Islet of Langerhans (tissue), 1 donor: Measurements from ENCODE around the gene JMJD1C.
"Not testable (repeated sequence)": the region's sequence is repeated elsewhere in the genome, so short reads cannot be mapped to it uniquely, and the experiment has no call there.

Experiments
- FAIRE-seq: peaks from one replicate; lab custom pipeline; 2011; peaks lifted over from hg19 to GRCh38; lab: Jason Lieb, UNC

JMJD1C gene

DNA sequence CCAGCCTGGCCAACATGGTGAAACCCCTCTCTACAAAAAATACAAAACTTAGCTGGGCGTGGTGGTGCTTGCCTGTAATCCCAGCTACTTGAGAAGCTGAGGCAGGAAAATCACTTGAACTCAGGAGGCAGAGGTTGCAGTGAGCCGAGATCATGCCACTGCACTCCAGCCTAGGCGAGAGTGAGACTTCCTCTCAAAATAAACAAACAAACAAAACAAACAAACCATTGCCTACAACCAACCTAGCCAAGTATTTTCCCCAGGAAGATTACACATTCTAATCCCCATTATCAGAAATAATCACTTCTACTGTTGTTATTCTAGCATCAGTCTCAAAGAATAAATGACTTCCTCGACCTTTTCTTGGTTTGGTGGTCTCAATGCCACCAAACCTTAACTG is 172.9 kb downstream of the JMJD1C start:
- not testable (repeated sequence) for FAIRE-seq

GRCh38 chr10:63288170-63288569 is 177.6 kb downstream of the JMJD1C start:
- no peak for FAIRE-seq

- no peak for FAIRE-seq
Measured at GRCh38 chr10:63286754-63287264, 179.0 kb downstream of the JMJD1C start.

- FAIRE-seq: no peak
Measured at GRCh38 chr10:63286340-63286739, 179.4 kb downstream of the JMJD1C start.

GRCh38 chr10:63283901-63284300 is 181.9 kb downstream of the JMJD1C start:
- not testable (repeated sequence) for FAIRE-seq

- FAIRE-seq: no peak
Measured at GRCh38 chr10:63283093-63283492, 182.7 kb downstream of the JMJD1C start.

- no peak for FAIRE-seq
Measured at GRCh38 chr10:63281967-63282366, 183.8 kb downstream of the JMJD1C start.

GRCh38 chr10:63280386-63280785 is 185.4 kb downstream of the JMJD1C start:
- no peak for FAIRE-seq

DNA sequence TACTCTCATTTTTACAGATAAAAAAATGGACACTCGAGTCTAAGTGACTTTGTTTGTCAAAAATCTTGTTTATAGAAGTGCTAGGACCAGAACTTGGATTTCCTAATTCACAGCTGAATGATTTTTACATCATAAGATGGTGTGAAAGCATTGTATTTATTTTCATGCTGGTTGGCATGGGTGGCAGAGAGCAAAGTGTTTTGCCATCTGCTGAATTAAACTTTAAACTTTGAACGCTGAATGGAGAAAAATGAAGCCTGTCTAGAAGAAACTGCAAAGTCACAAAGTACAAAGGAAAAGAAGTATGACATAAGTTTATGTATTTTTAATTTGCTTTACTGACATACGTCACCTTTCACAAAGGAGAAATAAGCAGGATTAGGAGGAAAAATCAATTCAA is 190.7 kb downstream of the JMJD1C start:
- FAIRE-seq: no peak

- peak; percentile 70 for FAIRE-seq
Measured at GRCh38 chr10:63273577-63273976, 192.2 kb downstream of the JMJD1C start.

DNA sequence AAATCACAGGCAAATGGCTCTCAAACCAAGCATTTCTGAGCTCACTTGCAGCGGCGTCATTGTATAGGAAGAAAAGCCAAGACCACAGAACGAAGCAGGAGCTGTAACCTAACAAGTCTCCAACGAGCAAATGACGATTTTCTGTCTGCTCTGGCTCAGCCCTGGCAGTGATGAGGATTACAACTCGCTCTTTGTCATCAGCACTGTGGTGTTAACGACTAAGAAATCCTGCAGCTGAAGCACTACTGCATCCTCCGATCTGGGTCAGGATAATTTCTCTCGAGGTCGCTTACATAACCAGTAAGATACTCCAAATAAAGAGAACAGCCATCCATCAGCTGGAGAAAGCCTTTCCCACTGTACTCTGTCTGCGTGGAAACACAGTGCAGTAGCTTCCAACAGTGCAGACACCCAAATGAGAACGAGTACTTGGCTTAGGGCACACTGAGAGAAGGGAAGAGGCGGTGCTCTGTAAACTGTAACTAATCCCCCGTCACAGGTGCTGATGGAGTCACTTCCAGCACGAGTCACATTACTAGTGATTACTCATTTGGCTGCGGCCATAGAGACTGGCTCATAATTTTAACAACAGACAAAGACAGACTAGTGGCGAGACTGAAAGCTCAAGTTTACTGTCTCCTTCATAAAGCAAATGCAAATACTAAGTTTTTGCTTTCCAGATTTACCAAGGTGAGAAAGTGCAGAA is 196.8 kb downstream of the JMJD1C start:
- peak; percentile 100 for FAIRE-seq

DNA sequence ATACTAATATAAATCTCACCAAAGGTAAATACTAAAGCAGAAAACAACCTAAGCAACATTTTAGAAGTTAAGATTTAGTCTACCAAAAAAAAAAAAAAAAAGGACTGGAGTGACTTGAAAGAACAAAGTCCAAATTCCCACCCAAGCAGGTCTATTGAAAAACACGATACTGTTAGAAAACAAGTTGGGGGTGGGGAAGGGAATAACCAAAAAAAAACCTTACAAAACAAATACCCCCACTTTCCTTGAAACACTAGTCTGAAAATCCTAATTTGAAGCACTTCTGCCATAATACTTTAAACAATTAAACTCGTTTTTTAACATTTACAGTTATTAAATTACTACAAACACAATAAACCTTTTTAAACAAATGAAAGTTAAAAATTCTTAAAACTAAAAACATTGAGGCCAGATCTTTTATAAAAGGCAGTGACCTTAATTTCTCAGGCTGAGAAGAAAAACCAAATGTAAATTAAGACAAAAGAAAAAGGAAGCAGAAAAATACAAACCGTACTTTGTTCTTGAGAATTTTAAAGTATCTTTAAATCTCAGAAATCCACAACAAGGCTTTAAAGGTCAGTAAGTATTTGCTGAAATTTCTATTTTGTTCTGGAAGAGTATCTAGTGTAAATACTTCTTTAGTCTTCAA is 197.5 kb downstream of the JMJD1C start:
- FAIRE-seq: peak; percentile 98

- peak; percentile 21 for FAIRE-seq
Measured at GRCh38 chr10:63267414-63268148, 198.2 kb downstream of the JMJD1C start.

- FAIRE-seq: peak; percentile 90
Measured at GRCh38 chr10:63266391-63267316, 199.1 kb downstream of the JMJD1C start.

- FAIRE-seq: peak; percentile 94
Measured at GRCh38 chr10:63265683-63266235, 200.0 kb downstream of the JMJD1C start.

GRCh38 chr10:63265222-63265617 is 200.6 kb downstream of the JMJD1C start:
- no peak for FAIRE-seq

DNA sequence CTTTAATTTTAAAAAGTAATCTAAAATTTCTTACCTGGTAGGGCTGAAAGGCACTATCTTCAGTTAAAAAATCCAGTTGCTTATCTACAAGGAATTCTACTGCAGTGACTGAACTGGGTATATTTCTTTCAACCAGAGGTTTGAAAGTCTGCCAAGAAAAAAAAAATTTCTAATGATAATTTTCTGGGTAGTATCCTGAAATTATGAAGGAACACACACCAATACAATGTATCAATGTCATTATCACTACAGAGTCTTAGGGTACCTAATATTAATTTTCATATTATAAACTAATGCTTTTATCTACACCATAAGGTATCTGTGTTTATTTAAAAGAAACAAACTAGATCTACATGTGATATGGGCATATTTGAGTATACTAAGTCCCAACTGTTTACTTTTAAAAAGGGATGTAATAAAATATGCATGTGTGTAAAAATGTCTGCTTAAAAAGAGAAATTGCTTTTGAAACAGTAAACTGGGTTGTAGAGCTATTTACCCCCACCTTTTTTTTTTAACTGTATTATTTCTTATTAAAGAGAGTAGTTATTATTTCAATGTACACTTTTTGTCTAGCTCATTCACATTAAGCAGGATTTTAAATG is 201.1 kb downstream of the JMJD1C start:
- FAIRE-seq: peak; percentile 95

GRCh38 chr10:63262430-63263073 is 203.2 kb downstream of the JMJD1C start:
- peak; percentile 89 for FAIRE-seq

- no peak for FAIRE-seq
Measured at GRCh38 chr10:63261496-63261895, 204.3 kb downstream of the JMJD1C start.

- FAIRE-seq: no peak
Measured at GRCh38 chr10:63260860-63261251, 204.9 kb downstream of the JMJD1C start.
